HG02870 (cell line): ENCODE results near the gene OTUD6A.

ENCODE experiments used
- ATAC-seq: cut with Tn5 transposase; IDR thresholded peaks from one replicate; pipeline ENCODE4 v1.9.1; 2021; ENCODE audit warnings: mild to moderate bottlenecking, moderate library complexity; ENCODE audit not compliant: unreplicated experiment

OTUD6A gene, protein sequence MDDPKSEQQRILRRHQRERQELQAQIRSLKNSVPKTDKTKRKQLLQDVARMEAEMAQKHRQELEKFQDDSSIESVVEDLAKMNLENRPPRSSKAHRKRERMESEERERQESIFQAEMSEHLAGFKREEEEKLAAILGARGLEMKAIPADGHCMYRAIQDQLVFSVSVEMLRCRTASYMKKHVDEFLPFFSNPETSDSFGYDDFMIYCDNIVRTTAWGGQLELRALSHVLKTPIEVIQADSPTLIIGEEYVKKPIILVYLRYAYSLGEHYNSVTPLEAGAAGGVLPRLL

DNA sequence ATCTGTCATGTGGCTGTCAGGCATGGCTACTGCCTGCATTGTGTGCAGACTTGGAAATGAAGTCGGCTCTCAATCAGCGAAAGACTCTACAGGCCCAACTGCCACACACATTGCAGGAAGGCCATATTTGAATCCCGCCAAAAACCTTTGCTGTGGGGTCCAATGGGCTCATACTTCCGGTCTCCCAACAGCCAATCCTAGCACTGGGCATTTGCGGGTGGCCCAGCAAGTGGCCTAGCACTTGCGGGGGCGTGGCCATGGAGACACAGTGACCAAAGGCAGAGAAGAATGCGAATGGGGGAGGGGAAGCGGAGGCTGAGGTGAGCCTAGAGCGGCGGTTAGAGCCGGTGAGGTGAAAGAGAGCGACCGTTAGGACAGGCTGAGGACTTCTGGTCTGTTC, at the start of gene OTUD6A:
Gene OTUD6A (plus strand): TSS at position 382 of the 400 bp plus-strand sequence. CDS start 68 bp downstream, outside the sequence.
- no peak for ATAC-seq

- ATAC-seq: no peak
Observed at GRCh38 chrX:70012756-70013155, 49.5 kb upstream of the OTUD6A start.

- no peak for ATAC-seq
Observed at GRCh38 chrX:70013466-70014381, 48.5 kb upstream of the OTUD6A start.

GRCh38 chrX:70016513-70016912, 45.7 kb upstream of the OTUD6A start:
- ATAC-seq: no peak

DNA sequence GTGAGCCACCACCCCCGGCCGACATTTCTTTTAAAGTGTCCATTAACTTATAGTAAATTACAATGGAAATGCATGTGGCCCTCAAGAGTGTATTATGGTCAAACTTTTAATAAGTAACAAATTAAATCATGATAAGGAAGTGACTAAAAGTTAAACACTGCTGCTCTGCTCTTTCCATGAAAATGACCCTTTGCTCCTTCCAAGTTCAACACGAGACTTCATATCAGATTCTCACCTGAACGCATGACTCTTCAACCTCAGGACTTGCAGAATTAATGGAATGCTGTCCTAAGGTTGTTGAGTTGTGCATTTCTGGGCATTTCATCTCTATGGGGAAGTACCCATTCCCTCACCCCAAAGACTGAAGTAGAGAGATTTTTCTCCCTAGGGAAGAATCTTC, 39.6 kb upstream of the OTUD6A start:
- ATAC-seq: no peak

GRCh38 chrX:70025464-70025863, 36.8 kb upstream of the OTUD6A start:
- no peak for ATAC-seq

DNA sequence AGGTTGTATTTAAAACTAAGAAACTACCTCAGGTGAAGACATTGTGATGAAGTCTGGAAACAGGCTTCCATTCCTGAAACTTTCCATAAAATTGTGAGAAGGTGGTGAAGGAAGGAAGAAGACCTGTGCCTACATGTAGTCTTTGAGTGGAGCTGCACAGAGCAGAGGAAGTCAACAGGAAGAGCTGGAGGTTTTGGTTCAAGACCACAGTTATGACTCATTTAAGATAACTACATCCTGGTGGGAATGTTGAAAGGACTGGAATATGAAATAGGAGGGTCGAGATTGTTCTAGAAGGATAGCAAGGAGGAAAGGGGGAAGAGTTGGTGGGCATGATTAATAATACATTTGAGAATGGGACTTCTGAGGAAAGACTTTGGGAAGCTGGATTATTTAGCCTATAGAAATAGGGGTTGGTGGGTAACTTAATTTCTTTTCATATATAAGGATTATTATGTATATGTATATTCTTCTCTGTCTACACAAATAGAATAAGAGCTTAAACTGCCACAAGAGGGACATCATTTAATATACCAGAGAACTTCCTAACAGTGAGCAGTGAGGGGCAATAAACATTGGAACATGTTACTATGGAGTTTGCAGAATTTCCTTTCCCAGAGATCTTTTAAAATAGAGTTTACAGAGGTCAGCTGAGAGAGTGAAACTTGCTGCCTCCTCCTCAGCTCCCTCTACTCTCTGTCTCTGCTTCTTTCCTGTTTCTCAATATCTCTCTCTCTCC, 36.0 kb upstream of the OTUD6A start:
- ATAC-seq: no peak

DNA sequence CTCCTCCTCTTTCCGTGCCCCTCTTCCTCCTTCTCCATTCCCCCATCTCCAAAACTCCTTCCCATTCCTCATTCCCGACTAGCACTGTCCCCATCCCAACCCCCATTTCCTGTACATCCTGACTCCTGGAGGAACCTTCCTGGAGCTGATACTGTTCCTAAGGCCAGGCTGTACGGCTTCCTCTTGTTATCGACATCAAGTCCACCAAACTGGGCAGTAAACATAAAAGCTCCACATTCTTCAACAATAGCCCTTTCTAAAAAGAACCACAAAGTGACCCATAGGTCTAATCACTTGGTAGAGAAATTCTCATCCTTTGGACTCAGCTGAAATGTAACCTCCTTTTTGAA, 35.4 kb upstream of the OTUD6A start:
- ATAC-seq: no peak

DNA sequence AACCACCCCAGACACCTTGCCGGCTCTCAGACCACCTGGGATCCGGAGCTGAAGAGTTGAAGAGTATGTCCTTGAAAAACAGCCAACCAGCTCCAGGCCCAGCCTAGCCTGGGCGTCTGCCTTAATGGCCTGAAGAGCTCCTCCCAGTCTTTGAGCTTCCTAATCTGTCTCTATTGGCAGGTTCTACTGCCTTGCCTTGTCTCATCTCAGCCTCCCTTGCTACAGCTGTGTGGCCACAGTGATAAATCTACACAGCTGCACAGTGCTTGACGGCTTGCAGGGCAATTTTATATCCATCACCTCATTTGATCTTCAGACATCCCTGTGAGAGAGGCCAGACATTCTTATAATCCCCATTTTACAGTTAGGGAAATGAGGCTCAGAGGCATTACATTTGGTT, 32.4 kb upstream of the OTUD6A start:
- ATAC-seq: no peak

DNA sequence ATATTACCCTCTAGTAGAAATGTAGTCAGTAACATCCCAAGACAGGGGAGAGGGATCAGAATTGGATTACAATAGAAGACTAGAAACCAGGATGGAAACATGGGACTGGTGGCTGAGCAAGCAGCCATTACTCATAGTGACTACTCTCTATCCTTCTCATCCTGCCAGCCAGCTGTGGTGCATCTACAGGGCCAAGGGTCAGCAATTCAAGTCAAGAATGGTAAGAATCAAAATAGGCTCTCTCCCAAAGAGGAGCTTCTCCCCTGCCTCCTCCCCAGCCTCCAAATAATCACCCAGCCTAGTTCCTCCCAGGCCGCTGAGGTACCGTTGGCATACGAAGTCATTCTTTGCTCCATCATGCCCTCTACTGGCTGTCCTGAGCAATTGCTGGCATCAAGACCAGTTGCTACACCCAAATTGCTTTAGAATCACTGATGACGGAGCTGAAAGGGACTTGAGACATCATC, 31.9 kb upstream of the OTUD6A start:
- peak; percentile 78 for ATAC-seq

GRCh38 chrX:70032792-70033191, 29.5 kb upstream of the OTUD6A start:
- no peak for ATAC-seq

DNA sequence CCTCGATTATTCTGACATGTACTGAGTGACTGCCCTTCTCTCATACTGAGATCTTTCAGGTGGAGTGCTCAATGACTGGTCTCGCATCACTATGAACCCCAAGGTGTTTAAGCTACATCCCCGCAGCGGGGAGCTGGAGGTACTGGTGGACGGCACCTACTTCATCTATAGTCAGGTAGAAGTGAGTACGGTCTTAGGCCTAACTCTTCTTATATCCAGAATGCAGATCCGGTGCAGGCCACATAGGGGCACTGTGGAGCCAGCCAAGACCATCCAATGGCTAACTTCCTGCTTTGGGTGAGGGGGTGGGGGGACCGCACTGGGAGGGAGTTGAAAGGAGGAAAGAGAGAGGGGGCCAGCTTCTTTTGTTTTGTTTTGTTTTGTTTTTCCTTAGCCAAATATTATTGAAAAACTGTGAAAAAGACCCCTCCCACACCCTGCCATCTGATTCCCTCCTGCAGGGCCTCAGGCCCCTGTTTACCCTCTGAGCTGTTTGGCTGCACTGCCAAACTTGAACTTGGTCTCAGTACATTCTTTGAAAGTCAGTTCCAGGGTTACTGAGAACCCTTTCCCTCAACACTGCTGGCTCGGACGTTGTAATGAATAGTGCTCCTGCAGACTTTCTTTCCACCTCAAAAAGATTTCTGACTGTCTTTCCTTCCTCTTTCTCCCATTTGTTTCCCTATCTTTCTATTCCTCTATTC, 28.8 kb upstream of the OTUD6A start:
- ATAC-seq: no peak

- ATAC-seq: no peak
Observed at GRCh38 chrX:70034646-70035045, 27.6 kb upstream of the OTUD6A start.

GRCh38 chrX:70038515-70038914, 23.7 kb upstream of the OTUD6A start:
- ATAC-seq: no peak

DNA sequence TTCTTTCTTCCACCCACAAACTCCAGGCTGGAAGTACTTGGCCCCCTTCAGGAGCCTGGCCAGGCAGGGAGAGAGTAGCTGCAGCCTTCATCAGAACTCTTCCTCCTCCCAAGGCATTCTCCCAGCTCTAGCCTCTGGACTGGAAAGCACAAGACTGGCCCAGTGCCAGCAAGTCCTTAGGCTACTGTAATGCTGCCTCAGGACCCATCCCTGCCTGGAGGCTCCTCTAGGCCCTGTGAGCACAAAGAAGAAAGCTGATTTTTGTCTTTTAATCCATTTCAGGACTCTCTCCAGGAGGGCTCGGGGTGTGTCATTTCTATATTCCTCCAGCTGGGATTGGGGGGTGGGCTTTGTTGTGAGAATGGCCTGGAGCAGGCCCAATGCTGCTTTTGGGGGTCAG, 23.3 kb upstream of the OTUD6A start:
- no peak for ATAC-seq

GRCh38 chrX:70039758-70040157, 22.5 kb upstream of the OTUD6A start:
- ATAC-seq: no peak

DNA sequence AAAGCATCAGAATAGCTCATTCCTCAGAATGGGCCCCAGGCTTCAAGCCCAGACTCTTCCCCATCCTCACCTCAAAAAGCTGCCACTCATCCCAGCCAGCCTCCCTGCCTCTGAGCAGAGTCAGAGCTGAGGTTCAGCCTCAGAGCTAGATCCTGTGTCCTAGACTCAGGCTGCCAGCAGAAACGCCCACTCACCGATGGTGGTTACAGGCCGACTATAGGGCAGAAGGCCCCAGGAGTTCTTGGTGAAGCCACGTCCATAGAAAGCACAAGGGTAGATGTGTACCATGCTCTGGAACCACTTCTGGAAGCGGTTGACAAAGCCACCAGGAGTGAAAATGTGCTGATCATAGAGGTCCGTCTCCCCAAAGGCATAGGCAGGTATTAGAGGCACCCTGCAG, 20.3 kb upstream of the OTUD6A start:
- no peak for ATAC-seq

GRCh38 chrX:70042399-70043371, 19.6 kb upstream of the OTUD6A start:
- ATAC-seq: no peak

GRCh38 chrX:70043685-70044084, 18.6 kb upstream of the OTUD6A start:
- ATAC-seq: no peak
